CMK (cell line): Measurements from ENCODE around the gene DHX30.

ENCODE experiments used
- DNase-seq: peaks from one replicate; pipeline ENCODE4 v3.0.0-alpha.2; 2010; ENCODE audit warnings: low read depth

The DHX30 gene

DNA sequence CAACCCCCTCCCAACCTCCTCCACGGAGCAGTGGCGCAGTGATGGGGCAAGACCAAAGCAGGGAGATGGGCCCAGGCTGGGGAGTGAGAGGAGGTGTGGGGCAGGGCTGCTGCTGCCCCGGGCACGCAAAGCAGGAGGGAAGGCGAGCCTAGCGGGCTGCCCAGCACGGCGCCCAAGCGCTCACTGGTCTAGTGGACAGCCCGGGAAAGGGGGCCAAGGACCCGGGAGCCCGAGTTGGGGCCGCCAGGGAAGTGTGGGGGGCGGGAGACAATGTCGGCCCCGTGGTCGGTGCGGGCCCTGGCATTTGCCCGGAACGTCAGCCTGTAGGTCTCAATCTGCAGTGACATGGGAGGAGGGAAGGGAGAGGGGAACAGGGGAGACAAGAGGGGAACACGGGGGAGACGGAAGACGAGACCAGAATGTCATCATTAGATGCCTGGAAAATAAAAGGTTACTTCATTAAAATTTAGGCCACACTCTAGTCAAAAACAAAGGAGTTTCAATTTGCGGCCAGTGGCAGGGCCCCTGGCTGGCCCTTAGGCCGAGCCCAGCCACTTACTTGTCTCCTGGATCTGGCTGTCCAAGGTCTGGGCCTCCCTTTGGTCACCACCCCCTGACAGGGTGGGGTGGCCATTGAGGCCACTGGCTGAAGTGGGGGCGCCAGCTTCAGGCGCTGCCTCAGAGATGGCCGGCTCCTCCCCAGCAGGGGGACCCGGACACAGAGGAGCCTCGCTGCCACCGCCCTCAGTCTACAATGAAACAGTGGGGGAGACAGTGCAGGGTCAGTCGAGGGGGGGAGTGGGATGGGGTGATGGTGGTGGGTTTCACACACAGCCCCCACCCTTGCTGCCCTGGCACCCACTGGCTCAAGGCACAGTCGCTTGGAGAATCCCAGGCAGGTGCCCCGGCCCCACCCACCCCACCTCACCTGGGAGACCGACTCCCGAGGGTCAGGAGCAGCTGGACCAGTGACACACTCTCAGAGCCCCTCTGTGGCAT is 50.0 kb downstream of the DHX30 start:
- DNase-seq: no peak

DNA sequence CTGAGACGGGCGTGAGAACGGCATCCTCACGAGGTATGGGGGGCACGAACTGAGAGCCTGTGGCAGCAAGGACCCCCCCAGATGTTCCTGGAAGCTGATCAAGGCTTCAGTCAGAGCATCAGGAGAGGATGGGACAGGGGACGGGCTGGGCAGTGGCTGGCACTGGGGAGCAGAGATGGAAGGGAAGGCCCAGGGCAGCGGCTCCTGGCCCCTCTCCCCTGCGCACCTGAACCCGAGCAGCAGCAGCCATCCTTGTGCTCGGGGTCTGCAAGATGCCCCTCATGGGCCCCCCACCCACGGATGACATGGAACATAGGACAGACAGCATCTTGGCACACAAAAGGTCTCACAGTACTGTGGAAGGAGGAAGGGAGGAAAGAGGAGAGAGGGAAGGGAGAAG is 51.3 kb downstream of the DHX30 start:
- no peak for DNase-seq

DNA sequence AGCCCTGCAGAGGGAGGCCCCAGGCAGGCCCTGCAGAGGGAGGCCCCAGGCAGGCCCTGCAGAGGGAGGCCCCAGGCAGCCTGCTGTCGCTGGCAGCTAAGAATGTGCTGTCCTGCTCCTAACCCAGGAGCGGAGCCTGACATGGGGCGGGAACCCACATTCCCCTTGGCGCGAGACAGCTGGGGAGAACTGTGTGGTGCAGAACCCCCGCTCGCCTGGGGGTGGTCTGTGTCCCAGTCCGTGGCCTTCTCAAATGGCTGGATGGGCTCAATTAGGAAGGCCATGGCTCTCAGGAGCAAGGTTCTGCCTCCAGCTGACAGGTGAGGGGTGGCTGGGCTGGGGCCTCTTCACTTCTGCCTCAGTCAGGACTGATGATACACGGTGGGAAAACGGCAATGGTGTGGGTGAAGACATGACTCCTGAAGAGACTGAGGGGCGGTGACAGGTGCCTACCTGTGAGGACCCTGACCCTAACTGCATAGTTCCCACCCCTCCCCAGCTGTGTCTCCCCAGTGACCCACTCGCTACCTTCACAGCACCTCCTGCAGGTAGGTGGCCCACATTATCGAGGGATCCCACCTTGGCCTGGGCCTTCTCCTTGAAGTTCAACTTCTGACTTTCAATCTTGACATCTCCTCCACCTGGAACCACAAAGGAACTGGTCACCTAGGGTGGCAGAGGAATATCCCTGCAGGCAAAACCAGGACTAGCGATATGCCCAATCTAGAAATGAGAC is 52.0 kb downstream of the DHX30 start:
- no peak for DNase-seq

DNA sequence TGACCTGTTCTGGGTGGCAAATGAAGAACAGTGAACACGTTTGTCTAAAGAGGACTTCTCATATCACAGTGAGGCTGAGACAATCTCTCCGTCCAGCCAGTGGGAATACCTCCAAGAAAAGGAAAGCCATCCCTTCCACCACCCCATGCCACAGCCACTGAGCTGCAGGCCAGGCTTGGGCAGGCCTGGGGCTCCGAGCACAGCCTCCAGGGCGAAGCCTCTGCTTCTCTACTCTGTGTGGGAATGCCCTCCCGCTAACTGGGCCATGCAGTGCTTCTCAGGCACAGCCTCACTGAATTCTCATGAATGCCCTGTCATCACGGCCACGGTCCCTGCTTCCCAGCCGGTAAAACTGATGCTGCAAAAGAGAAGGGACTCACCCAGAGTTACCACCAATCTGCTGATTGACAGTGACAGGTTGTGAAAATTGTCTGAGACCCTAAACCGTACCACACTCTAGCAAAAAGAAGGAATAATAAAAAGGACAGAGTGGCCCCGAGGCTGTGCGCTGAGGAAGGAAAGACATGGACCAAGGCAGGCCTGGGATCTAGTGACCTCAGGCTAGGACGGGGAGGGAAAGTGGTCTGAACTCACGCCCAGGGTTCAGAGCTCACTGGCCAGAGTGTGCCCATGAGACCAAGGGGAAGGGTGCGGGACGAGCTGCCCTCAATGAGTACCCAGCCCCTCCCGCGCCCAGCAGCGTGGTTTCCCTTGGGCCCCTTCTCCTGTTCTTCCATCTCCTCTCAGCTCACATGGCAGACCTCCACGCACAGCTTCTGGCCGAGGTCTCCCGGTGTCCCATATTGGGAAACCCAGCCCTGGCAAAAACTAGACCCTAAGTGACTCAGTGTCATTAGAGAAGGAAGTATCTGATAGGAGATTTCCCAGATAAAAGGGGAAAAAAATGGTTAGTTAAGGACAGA is 52.8 kb downstream of the DHX30 start:
- no peak for DNase-seq

DNA sequence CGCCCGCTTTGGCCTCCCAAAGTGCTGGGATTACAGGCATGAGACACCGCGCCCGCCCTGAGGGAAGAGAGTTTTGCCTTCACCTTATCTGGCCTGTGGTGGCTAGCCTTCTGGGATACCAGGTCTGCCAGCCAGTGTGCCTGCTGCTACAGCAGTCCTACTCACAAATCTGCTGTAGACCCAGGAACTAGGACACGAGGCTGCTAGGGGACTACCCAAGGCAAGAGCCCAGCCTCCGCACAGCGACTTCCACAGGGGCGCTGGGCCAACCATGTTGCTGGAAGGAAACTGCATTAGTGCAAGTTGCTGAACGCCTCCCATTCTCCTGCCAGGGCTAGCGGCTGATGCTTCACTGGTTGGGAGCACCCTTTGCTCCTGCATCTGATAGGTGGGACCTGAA is 53.7 kb downstream of the DHX30 start:
- no peak for DNase-seq

DNA sequence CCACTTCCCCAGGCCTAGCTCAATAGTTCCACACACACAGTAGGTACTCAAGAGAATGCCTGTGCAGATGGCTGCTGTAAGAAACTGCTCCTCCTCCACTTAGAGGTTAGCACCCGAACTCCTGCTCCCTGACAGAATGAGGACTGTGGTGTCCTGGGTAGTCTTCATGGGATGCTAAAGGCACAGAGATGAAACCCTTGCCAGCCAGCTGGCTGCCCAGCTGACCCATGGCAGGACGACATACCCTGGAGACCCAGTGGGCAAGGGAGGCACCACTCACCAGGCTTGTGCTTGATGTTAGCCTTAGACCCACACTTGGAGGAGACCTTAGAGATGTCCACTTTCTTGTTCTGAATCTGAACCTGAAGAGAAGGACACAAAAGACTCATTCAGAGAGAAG is 54.2 kb downstream of the DHX30 start:
- no peak for DNase-seq

DNA sequence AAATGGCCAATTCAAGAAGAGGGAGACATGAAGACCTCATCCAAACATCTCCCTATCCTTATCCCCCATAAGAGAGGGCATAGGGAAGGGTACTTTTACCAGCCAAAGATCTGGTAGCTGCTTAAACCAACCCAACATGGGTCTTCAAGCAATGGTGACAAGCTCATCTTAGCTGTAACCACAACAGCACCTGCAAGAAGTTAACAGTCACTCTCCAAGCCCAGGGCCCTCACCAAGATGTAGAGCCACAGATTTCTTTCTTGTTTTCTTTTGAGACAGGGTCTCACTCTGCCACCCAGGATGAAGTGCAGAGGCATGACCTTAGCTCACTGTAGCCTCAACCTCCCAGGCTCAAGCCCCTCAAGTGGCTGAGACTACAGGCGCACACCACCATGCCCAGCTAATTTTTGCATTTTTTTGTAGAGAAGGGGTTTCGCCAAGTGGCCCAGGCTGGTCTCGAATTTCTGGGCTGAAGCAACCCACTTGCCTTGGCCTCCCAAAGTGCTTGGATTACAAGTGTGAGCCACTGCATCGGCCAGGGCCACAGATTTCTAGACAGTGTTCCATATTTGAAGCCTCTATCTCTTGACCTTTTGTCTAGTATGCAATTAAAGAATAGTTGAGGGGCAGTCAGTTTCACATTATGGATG is 57.1 kb downstream of the DHX30 start:
- DNase-seq: no peak

DNA sequence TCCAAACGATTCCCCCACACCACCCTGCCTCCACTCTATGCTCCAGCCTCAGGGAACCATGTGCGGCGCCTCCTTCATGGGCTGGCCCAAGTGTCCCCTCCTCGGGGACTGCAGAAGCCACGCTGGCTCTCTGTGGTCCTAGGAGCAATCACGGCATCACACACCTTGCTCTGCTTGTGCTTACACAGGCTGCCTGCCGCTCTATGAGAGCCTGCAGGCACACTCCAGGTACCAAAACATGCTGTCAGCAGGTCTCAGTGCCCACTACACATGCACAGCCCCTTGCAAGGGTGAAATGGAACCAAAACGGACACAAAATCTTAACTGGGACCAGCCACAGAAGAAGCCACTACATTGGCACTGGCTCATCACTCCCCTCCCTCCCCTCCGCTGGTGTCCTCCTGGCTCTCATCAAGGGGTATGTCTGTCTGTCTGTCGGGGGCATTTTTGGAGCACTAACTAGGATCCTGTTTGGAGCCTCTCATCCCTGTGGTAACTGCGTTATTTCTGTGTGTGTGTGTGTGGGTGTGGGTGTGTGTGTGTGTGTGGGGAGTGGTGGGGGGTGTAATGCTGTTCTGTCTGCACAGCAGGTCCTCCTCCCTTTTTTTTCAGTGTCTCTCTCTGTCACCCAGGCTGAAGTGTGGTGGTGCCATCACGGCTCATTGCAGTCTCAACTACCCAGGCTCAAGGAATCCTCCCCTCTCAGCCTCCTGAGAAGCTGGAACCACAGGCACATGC is 60.6 kb downstream of the DHX30 start:
- DNase-seq: no peak

DNA sequence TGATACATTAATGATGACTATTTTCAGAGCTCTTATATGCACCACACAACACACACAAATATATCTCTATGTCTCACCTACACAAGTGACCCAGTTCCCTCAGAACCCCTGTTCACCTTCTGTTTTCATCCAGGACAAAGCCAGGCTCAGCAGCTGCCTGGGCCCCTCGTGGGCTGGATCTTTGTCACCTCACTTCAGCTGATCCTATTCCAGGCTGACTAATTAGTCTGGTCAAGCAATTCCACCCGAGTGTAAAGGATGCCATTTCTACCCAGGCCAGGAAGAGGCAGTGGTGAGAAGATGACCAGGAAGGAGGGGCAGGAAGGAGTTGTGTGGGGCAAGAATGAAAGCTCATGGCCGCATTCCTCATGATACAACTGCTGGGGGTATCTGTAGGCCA is 62.3 kb downstream of the DHX30 start:
- no peak for DNase-seq

DNA sequence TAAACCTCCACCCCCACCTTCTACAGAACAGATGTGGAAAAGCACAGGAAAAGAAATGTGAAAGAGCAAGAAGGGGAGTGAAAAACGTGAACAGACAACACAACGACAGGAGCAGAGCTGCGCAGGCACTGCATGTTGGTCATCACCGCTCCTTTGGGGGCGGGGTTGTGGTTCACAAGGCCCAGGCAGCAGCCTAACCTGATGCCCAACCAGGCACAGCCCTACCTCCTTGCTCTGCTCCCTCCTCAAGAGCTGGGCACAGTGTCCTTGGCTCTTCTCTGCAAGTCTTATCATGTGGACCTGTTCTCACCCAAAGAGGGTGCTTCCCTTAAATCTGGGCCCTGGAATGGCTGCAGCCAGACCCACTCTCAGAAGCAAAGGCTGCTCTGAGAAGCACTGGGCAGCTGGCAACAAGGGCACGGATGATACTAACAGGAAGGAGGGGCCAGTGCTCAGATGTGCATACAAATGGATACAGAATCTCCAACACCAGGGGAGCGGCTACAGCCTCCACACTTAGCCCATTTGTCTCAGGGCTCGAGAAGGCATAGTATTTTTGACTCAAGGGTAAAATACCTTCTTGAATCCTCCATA is 64.6 kb downstream of the DHX30 start:
- no peak for DNase-seq

DNA sequence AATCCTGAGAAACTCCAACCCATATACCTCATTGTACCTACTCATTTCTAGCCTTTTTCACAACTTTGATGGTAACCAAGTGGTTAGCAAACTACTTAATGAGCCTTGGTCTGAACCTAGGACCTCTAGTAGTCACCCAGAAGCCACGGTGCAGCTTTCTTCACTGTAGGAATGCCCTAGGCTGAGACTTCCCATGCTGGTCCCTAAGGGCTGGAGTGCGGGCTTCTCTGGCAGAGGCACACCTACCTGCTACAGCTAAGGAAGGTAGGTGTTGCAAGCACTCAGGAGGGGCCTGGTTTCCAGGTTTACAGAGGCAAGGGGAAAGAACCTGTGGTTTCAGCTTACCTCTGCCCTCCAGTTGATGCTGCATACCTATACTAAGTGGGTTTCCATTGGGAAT is 65.4 kb downstream of the DHX30 start:
- DNase-seq: no peak

DNA sequence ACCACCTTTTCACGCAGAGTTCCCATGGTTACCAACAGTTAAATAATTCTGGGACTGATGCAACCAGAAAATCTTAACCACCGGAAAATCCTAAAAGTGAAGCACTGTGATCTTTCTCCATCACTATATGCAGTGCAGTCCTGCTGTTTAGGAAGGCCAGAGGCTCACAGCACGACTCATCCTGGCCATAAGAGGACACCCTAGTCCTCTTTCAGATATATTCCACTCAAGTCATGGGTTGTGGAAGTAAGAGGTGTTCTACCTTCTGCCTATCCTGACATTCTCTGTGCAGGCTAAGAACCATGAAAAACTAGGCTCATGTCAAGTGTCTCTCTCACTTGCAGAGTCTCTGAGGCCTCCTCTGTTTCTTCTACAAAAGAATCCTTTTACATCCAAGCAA is 67.2 kb downstream of the DHX30 start:
- DNase-seq: no peak

DNA sequence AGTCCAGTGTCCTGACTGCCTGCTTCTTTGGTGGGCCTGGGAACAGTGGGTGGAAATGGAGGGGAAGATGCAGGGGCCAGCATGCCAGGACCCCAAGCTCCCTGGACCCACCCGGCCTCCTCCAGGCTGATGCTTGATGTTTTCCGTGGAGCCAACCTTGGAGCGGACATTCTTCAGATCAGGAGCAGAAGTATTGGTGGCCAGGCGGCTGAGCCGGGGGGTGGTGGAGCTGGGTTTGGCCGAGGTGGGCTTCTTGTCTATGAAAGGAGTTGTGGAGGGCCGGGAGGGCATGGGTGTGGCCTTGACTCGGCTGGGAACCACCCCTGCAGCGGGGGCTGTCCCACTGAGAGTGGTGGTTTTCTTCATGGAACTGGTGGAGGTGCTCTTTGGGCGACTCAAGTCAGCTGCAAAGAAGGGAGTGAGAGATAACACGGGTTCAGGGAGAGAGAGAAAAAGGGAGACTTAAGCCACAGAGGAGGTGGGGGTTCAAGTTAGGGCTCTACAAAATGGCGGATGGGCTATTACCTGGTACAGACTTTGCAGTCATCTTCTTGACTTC is 67.8 kb downstream of the DHX30 start:
- DNase-seq: no peak

DNA sequence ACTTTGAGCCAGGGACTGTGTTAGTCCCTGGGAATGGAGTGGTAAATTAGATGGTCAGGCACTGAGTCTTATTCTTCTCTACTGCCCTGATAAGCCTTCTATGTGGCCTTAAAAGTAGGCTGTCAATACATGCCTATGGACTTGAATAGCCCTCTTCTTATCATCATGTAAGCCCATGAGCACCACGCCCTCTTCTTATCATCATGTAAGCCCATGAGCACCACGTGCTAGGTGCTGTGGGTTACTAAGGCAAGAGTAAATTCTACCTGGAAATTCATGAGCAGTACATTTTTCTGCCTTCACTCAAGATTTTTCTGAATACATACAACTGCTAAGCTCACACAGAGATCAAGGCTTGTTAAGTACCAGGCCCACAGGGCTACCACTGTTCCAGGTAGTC is 68.5 kb downstream of the DHX30 start:
- DNase-seq: no peak

DNA sequence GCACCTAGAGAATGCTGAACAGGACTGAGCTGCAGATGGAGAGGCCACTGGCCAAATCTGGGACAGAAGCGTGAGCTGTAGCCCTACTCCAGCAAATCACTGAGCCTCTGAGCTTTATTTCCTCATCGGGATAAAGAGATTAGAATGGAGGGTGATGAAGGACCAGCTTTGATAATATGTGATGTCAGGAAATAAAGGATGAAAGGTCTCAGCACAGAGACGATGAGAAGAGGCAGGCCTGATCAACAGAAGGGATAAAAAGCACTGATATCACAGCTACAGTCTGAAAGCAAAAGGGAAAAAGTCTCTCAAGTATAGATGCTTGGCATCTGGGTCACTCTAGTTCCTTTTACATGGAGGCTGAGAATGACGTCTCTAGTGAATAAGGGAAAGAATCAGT is 70.0 kb downstream of the DHX30 start:
- no peak for DNase-seq

DNA sequence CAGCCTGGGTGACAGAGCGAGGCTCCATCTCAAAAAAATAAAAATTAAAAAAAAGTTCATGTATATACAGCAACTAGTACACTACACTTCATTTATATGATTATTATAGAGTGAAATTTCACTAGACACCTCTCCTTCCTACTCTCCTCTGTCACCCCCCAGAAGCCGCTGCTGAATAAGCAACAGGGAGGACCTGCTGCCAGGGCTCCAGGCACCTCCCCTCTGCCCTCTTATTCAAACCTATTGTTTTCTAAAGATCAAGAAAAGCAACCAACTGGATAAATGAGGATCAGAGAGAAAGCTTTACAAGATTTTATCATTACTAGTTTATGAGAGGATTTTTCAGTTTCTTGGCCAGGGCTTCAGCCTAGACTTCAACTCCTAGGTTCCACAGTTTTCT is 71.5 kb downstream of the DHX30 start:
- no peak for DNase-seq

DNA sequence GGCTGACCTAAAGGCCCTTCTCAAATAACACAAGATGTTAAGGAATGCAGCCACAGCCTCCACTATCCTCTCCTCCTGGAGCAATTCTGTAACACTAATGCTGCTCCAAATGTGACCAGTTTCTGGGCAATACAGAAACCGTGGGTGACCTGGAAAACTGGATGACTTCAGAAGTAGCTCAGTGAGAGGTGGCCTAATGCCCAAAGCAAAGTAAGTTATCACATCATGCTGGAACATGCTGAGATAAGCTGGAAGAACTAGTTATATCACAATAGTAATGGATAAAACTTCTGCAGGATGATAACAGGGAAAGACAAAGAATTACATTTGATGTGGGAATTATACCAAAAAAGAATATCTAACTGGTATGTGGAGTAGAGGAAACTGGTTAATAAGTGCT is 72.0 kb downstream of the DHX30 start:
- DNase-seq: no peak

DNA sequence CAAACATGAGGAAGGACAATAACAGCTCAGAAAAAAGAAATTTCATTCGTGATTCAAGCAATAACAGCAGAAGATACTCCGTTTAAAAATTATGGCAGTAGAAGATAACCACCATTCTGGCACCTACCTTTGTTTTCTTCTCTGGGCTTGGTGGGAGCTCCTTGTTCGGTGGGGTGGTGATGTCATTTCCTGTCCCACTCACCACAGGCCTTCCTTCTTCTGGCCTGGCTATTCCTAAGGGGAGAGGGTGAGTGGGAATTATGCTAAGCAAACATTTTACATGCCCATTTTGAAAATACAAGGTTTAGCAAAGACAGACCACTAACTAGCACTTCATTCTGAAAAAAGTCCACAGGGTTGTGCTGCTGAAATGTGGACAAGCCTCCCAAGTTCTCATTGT is 74.4 kb downstream of the DHX30 start:
- DNase-seq: no peak

DNA sequence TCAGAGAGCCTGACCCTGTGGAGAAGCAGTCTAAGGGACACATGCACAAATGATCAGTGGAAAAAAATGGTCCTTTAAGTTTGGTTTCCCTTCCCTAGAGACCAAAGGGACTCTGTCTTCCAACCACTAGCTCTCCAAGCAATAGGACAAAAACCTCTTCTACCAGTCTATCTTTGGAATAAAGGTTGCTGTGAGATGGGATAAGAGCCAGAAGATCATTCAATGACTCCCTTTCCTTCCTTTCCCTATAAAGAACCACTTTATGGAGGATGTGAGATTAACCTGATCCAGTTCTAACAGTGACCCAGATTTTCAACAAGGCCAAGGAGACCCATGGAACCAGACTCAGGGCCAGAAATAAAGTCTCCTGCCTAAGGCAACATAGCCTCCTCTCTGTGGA is 74.8 kb downstream of the DHX30 start:
- no peak for DNase-seq

DNA sequence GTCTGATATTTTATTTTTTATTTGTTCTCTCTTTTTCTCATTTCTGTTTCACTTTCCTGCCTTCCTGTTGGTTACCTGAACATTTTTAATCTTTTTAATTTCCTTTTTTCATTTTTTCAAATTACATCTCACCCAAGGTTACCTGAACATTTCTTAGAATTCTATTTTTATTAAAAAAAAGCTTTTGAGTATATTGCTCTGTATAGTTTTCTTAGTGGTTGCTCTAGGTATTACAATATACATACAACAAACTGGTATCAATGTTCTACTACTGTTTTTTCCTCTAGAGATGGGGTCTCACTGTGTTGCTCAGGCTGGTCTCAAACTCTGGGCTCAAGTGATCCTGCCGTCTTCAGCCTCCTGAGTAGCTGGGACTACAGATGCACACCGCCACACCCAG is 79.4 kb downstream of the DHX30 start:
- no peak for DNase-seq
